Loucy (cell line): Measurements from ENCODE around the gene PAXIP1.

Source experiments
- EZH2phosphoT487 ChIP-seq: fragments of 200-600 bp; IDR thresholded peaks from 2 replicates; pipeline ENCODE4 v1.6.1; 2018; ENCODE audit warnings: antibody characterized with exemption, mild to moderate bottlenecking, moderate library complexity, borderline replicate concordance
- TF ChIP-seq, protein P1 (sequence below): fragments of 200-600 bp; sonication (generic); conservative IDR thresholded peaks from 2 replicates; pipeline ENCODE4 v1.5.1; 2014; ENCODE audit warnings: mild to moderate bottlenecking, antibody characterized with exemption, low read length

DNA sequence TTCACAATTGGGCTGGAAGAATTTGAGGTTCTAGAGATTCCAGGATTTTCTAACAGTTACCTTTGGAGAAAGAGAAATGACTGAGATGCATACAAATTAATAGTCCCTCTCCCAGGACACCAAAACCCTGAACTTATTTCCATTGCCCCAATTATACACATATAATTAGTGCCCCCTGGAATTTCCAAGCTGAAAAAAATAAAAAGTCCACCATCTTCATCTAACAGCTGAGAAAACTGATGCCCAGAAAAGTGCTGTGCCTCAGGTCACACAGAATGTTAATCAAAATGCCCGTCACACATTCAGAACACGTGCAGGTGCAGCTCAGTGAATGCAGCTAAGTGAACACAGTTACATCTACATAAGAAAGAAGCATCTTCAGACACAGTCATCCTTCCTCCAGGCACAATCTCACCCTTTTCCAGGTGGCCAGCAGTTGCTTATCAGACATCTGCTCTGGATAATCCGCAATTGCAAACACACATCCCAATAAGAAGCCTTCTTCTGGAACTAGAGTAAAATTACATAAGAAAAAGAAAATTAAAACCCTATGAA is 35.4 kb downstream of the PAXIP1 start:
- TF ChIP-seq, protein P1, sequence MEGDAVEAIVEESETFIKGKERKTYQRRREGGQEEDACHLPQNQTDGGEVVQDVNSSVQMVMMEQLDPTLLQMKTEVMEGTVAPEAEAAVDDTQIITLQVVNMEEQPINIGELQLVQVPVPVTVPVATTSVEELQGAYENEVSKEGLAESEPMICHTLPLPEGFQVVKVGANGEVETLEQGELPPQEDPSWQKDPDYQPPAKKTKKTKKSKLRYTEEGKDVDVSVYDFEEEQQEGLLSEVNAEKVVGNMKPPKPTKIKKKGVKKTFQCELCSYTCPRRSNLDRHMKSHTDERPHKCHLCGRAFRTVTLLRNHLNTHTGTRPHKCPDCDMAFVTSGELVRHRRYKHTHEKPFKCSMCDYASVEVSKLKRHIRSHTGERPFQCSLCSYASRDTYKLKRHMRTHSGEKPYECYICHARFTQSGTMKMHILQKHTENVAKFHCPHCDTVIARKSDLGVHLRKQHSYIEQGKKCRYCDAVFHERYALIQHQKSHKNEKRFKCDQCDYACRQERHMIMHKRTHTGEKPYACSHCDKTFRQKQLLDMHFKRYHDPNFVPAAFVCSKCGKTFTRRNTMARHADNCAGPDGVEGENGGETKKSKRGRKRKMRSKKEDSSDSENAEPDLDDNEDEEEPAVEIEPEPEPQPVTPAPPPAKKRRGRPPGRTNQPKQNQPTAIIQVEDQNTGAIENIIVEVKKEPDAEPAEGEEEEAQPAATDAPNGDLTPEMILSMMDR: no peak
- no peak for TF ChIP-seq EZH2phosphoT487
